ENCODE data around the gene GALE.
"Not testable (repeated sequence)": the region's sequence is repeated elsewhere in the genome, so short reads cannot be mapped to it uniquely, and the experiment has no call there.

The GALE gene

GRCh38 chr1:23807453-23807852 lies 6.9 kb upstream of the GALE start:
- Histone ChIP-seq H3K36me3 (ENCODE audit: control insufficient read depth in 1 of 2, insufficient read depth in 2 of 2, low read length in 2 of 2) (peaks cover 24 to 45% of the 10 kb centered on the region in 2 donors), H3K27ac (ENCODE audit: low read length) (no peak overlapping the region), H3K9me3 (ENCODE audit: control insufficient read depth in 1 of 2, low read length in 2 of 2) (no peaks in the 10 kb centered on the region), H3K4me3 (ENCODE audit: low read depth in 1 of 2, low read length in 2 of 2) (no peak overlapping the region), H3K4me1 (ENCODE audit: control insufficient read depth in 1 of 2, insufficient read depth in 2 of 2, low read length in 2 of 2) (peaks cover 0 to 10% of the 10 kb centered on the region in 2 donors), H3K27me3 (ENCODE audit: low read depth, low read length) (no peaks in the 10 kb centered on the region)

GRCh38 chr1:23806280-23806679 lies 5.7 kb upstream of the GALE start:
- Histone ChIP-seq H3K36me3 (ENCODE audit: control insufficient read depth in 1 of 2, insufficient read depth in 2 of 2, low read length in 2 of 2) (peaks cover 19 to 34% of the 10 kb centered on the region in 2 donors), H3K9me3 (ENCODE audit: control insufficient read depth in 1 of 2, low read length in 2 of 2) (no peaks in the 10 kb centered on the region), H3K4me3 (ENCODE audit: low read depth in 1 of 2, low read length in 2 of 2) (no peak overlapping the region), H3K27ac (ENCODE audit: low read length) (no peak overlapping the region), H3K27me3 (ENCODE audit: low read depth, low read length) (no peaks in the 10 kb centered on the region), H3K4me1 (ENCODE audit: control insufficient read depth in 1 of 2, insufficient read depth in 2 of 2, low read length in 2 of 2) (peaks cover 8 to 11% of the 10 kb centered on the region in 2 donors)

DNA sequence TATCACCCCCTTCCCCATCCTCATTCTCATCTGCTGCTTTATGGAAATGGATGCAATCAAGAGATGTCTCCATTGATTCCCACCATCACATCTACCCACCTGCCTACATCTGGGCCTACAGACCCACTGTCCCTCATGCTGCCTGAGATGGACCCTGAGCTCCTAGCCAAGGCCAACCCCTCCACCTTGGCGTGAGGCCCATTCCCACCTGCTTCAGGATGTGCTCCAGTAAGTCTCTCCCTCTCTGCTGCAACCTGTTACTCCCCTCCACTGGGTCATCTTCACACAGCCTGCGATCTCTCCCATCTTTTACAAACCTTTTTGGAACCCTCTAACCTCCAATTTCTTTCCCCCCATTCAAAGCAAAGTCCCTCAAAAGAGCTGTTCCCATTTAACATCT lies 4.5 kb upstream of the GALE start:
- no peak overlapping the region for H3K27ac ChIP-seq (ENCODE audit: low read length)
- peaks cover 6 to 12% of the 10 kb centered on the region in 2 donors for H3K4me1 ChIP-seq (ENCODE audit: control insufficient read depth in 1 of 2, insufficient read depth in 2 of 2, low read length in 2 of 2)
- H3K36me3 ChIP-seq (ENCODE audit: control insufficient read depth in 1 of 2, insufficient read depth in 2 of 2, low read length in 2 of 2) = peaks cover 19 to 31% of the 10 kb centered on the region in 2 donors
- no peaks in the 10 kb centered on the region for H3K9me3 ChIP-seq (ENCODE audit: control insufficient read depth in 1 of 2, low read length in 2 of 2)
- H3K27me3 ChIP-seq (ENCODE audit: low read depth, low read length) = no peaks in the 10 kb centered on the region
- H3K4me3 ChIP-seq (ENCODE audit: low read depth in 1 of 2, low read length in 2 of 2) = no peak overlapping the region

DNA sequence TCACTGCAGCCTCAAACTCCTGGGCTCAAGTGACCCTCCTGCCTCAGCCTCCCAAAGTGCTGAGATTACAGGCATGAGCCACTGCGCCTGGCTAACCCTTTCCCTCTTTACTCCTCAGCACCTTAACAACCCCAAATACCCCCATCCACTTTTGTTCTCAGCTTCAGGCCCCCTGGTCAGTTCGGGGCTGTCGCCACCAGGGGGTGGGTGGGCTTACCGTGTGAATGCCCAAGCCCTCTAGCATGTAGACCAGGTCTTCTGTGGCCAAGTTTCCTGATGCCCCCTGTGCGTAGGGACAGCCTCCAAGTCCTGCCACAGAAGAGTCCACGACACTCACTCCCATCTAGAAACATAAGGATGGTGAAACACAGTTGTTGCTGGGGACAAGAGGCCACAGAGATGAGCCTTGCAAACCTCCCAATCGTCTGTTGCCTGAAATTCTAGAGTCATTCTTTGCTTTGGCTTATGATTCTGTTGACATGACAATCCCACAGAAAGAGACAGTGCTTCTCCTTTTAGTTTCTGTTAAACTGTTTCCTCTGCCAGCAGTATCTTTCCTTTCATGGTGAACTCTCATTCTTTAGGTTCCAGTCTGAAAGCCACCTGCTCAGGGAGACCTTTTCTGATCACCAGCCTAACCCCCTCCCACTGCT lies 3.8 kb upstream of the GALE start:
- H3K36me3 ChIP-seq (ENCODE audit: control insufficient read depth in 1 of 2, insufficient read depth in 2 of 2, low read length in 2 of 2) = peaks cover 19 to 31% of the 10 kb centered on the region in 2 donors
- no peak overlapping the region for H3K27ac ChIP-seq (ENCODE audit: low read length)
- H3K4me3 ChIP-seq (ENCODE audit: low read depth in 1 of 2, low read length in 2 of 2) = no peak overlapping the region
- H3K9me3 ChIP-seq (ENCODE audit: control insufficient read depth in 1 of 2, low read length in 2 of 2) = no peaks in the 10 kb centered on the region
- peaks cover 4 to 19% of the 10 kb centered on the region in 2 donors for H3K4me1 ChIP-seq (ENCODE audit: control insufficient read depth in 1 of 2, insufficient read depth in 2 of 2, low read length in 2 of 2)
- H3K27me3 ChIP-seq (ENCODE audit: low read depth, low read length) = no peaks in the 10 kb centered on the region

DNA sequence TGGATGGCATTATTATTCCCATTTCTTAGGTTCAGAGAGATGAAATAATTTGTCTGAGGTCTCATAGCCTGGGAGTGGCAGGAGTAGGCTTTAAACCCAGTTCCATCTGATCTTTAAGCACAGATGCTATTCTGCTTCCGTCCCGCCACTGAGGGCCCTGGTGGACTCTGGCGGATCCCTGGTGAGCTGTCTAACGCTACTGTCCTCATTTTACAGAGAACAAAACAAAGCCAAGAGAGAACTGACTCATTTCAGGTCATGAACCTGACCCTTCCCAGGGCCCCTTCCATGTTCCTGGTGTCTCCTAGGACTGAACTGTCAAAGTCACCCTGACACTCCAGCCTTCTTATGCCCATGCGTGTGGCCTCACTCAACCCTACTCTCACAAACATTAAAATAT lies 3.1 kb upstream of the GALE start:
- H3K4me3 ChIP-seq (ENCODE audit: low read depth in 1 of 2, low read length in 2 of 2) = no peak overlapping the region
- H3K4me1 ChIP-seq (ENCODE audit: control insufficient read depth in 1 of 2, insufficient read depth in 2 of 2, low read length in 2 of 2) = peaks cover 4 to 25% of the 10 kb centered on the region in 2 donors
- H3K27ac ChIP-seq (ENCODE audit: low read length) = no peak overlapping the region
- peaks cover 19 to 31% of the 10 kb centered on the region in 2 donors for H3K36me3 ChIP-seq (ENCODE audit: control insufficient read depth in 1 of 2, insufficient read depth in 2 of 2, low read length in 2 of 2)
- no peaks in the 10 kb centered on the region for H3K9me3 ChIP-seq (ENCODE audit: control insufficient read depth in 1 of 2, low read length in 2 of 2)
- no peaks in the 10 kb centered on the region for H3K27me3 ChIP-seq (ENCODE audit: low read depth, low read length)

DNA sequence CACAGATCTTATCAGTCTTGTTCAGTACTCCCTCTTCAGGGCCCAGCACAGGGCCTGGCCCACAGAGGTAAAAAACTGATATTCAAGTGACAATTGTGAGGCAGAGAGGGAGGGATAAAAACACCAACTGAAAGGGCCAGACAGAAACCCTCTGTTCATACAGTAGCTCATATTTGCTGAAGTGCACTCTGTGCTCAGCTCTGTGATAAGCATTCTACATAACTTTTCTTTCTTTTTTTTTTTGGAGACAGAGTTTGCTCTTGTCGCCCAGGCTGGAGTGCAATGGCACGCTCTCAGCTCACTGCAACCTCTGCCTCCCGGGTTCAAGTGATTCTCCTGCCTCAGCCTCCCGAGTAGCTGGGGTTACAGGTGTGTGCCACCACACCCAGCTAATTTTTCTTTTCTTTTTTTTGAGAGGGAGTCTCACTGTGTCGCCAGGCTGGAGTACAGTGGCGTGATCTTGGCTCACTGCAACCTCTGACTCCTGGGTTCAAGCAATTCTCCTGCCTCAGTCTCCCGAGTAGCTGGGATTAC lies 2.3 kb upstream of the GALE start:
- H3K4me3 ChIP-seq (ENCODE audit: low read depth in 1 of 2, low read length in 2 of 2); H3K27me3 ChIP-seq (ENCODE audit: low read depth, low read length); H3K9me3 ChIP-seq (ENCODE audit: control insufficient read depth in 1 of 2, low read length in 2 of 2); H3K27ac ChIP-seq (ENCODE audit: low read length): not testable (repeated sequence)
- Histone ChIP-seq H3K4me1 (ENCODE audit: control insufficient read depth in 1 of 2, insufficient read depth in 2 of 2, low read length in 2 of 2) (peaks cover 4 to 25% of the 10 kb centered on the region in 2 donors), H3K36me3 (ENCODE audit: control insufficient read depth in 1 of 2, insufficient read depth in 2 of 2, low read length in 2 of 2) (peaks cover 17 to 29% of the 10 kb centered on the region in 2 donors)

GRCh38 chr1:23801876-23802275 lies 1.3 kb upstream of the GALE start:
- Histone ChIP-seq H3K4me3 (ENCODE audit: low read depth in 1 of 2, low read length in 2 of 2) (peak overlapping the region in 1 of 2 donors; percentile 74), H3K27me3 (ENCODE audit: low read depth, low read length) (no peaks in the 10 kb centered on the region), H3K36me3 (ENCODE audit: control insufficient read depth in 1 of 2, insufficient read depth in 2 of 2, low read length in 2 of 2) (peaks cover 11 to 28% of the 10 kb centered on the region in 2 donors), H3K4me1 (ENCODE audit: control insufficient read depth in 1 of 2, insufficient read depth in 2 of 2, low read length in 2 of 2) (peaks cover 4 to 25% of the 10 kb centered on the region in 2 donors), H3K9me3 (ENCODE audit: control insufficient read depth in 1 of 2, low read length in 2 of 2) (no peaks in the 10 kb centered on the region), H3K27ac (ENCODE audit: low read length) (no peak overlapping the region)

GRCh38 chr1:23801338-23801748 lies 789 bp upstream of the GALE start:
- H3K9me3 ChIP-seq (ENCODE audit: control insufficient read depth in 1 of 2, low read length in 2 of 2) = no peaks in the 10 kb centered on the region
- peaks cover 6 to 26% of the 10 kb centered on the region in 2 donors for H3K36me3 ChIP-seq (ENCODE audit: control insufficient read depth in 1 of 2, insufficient read depth in 2 of 2, low read length in 2 of 2)
- no peaks in the 10 kb centered on the region for H3K27me3 ChIP-seq (ENCODE audit: low read depth, low read length)
- H3K4me3 ChIP-seq (ENCODE audit: low read depth in 1 of 2, low read length in 2 of 2) = peak overlapping the region; percentile 74 to 80
- peaks cover 4 to 25% of the 10 kb centered on the region in 2 donors for H3K4me1 ChIP-seq (ENCODE audit: control insufficient read depth in 1 of 2, insufficient read depth in 2 of 2, low read length in 2 of 2)
- H3K27ac ChIP-seq (ENCODE audit: low read length) = peak overlapping the region; percentile 86

- Histone ChIP-seq H3K9me3 (ENCODE audit: control insufficient read depth in 1 of 2, low read length in 2 of 2) (no peaks in the 10 kb centered on the region), H3K27ac (ENCODE audit: low read length) (peak overlapping the region; percentile 82), H3K27me3 (ENCODE audit: low read depth, low read length) (no peaks in the 10 kb centered on the region), H3K4me1 (ENCODE audit: control insufficient read depth in 1 of 2, insufficient read depth in 2 of 2, low read length in 2 of 2) (peaks cover 4 to 30% of the 10 kb centered on the region in 2 donors), H3K4me3 (ENCODE audit: low read depth in 1 of 2, low read length in 2 of 2) (peak overlapping the region; percentile 65 to 80), H3K36me3 (ENCODE audit: control insufficient read depth in 1 of 2, insufficient read depth in 2 of 2, low read length in 2 of 2) (peaks cover 4 to 32% of the 10 kb centered on the region in 2 donors)
Measured at GRCh38 chr1:23799570-23800399, 769 bp downstream of the GALE start.

DNA sequence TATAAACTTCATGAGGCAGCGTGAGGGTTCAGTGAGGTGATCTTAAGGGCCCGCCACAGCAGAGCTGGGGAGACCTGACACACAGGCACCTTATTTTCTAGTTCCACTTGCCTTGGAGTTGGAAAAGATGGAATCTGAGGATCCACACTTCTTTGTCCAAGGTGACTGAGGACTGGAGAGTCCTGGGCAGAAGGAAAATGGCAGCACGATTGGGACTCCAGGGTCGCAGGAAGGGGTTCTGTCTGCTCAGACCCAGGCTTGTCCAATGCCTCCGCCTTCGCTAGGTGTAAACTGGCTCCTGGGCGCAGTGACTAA lies 1.3 kb downstream of the GALE start:
- H3K4me3 ChIP-seq (ENCODE audit: low read depth in 1 of 2, low read length in 2 of 2) = peak overlapping the region; percentile 65 to 80
- peaks cover 6 to 29% of the 10 kb centered on the region in 2 donors for H3K36me3 ChIP-seq (ENCODE audit: control insufficient read depth in 1 of 2, insufficient read depth in 2 of 2, low read length in 2 of 2)
- H3K27ac ChIP-seq (ENCODE audit: low read length) = peak overlapping the region; percentile 82
- peaks cover 4 to 30% of the 10 kb centered on the region in 2 donors for H3K4me1 ChIP-seq (ENCODE audit: control insufficient read depth in 1 of 2, insufficient read depth in 2 of 2, low read length in 2 of 2)
- H3K9me3 ChIP-seq (ENCODE audit: control insufficient read depth in 1 of 2, low read length in 2 of 2) = no peaks in the 10 kb centered on the region
- no peaks in the 10 kb centered on the region for H3K27me3 ChIP-seq (ENCODE audit: low read depth, low read length)

DNA sequence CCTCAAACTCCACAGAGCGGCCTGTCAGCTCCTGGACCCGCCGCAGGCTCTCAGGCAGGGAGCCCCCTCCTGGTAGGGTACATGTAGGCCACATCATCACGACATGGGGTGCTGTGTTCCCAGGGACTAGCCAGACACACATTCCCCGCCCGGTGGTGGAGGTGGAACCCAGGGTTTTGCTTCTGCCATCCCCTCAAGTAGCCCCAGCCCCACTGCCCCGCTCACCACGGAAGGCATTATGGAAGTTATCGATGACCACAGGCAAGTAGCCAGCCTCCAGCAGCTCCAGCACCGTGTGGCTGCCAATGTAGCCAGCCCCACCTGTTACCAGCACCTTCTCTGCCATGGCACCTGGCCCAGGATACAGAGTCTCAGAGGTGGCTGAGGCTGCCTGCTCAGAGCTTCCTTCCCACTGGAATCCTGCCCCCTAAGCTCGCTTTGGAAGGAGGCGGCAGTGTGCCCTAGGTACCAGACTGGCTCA lies 1.9 kb downstream of the GALE start:
- Histone ChIP-seq H3K4me1 (ENCODE audit: control insufficient read depth in 1 of 2, insufficient read depth in 2 of 2, low read length in 2 of 2) (peaks cover 4 to 31% of the 10 kb centered on the region in 2 donors), H3K4me3 (ENCODE audit: low read depth in 1 of 2, low read length in 2 of 2) (no peak overlapping the region), H3K36me3 (ENCODE audit: control insufficient read depth in 1 of 2, insufficient read depth in 2 of 2, low read length in 2 of 2) (peaks cover 6 to 24% of the 10 kb centered on the region in 2 donors), H3K27me3 (ENCODE audit: low read depth, low read length) (no peaks in the 10 kb centered on the region), H3K9me3 (ENCODE audit: control insufficient read depth in 1 of 2, low read length in 2 of 2) (no peaks in the 10 kb centered on the region), H3K27ac (ENCODE audit: low read length) (peak overlapping the region; percentile 82)
